Measurements from ENCODE around the gene ATRNL1. TPM values are rescaled to one million over a fixed set of nuclear protein-coding genes. Genes with fewer than 3 reads are reported as not detected.
A peak's percentile ranks its signal among the peaks of the same experiment; 100 is the strongest.
"Not testable (repeated sequence)": the region's sequence is repeated elsewhere in the genome, so short reads cannot be mapped to it uniquely, and the experiment has no call there.

The ATRNL1 gene
- total RNA-seq, 1 donor from 2014 or later: 0.17 TPM

- DNase-seq: no peak
Observed at GRCh38 chr10:115214829-115215228, 121.7 kb downstream of the ATRNL1 start.

DNA sequence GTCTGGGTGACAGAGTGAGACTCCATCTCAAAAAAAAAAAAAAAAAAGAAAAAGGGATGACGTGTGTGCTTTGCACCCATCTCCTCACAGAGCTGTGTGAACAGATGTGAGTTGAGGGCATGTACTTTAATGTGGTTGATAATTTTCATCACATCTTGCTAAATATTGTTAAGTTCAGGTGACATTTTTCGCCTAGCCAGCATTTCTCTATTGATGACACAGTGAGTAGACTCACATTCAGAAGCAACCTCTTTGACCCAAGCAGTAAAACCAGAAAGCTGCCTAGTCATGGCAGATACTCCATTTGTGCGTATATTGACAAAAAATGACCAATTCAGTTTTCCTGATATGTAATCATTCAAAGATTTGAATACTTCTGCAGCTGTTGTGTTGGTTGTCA lies 126.0 kb downstream of the ATRNL1 start:
- DNase-seq: no peak

DNA sequence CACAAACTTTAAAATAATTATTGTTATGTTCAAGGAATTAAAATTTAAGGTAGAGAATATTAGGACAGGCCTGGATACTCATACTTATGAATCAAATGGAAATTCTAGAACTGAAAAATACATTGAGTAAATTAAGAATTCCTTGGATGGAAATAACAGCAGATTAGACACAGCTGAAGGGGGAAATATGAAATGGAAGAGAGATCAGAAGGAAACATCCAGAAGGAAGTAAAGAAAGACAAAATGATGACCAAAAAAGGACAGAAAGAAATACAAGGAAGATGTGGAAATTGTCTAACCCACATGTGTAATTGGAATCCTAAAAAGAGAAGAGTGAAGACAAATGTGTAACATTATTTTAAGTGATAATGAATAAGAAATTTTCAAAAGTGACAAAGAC lies 128.9 kb downstream of the ATRNL1 start:
- no peak for DNase-seq

DNA sequence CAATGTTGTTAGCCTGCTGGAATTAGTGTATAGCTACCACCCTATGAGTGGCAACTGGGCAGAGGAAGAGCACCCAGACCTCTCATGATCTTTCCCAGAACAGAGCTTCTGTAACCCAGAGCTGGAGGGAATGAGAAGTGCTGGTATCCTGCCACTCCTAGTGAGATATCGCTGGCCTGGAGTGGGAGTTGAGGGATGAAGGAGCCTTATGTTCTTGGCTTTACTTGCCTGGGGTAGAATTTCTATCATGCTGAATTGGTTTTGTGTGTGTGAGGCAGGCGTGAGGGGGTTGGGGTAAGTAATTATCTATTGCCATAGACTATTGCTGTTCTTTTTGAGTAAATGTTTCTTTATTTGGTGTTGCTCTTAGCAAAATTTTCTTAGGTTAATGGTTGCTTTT lies 146.6 kb downstream of the ATRNL1 start:
- DNase-seq: no peak

GRCh38 chr10:115250784-115251183 lies 157.6 kb downstream of the ATRNL1 start:
- no peak for DNase-seq

DNA sequence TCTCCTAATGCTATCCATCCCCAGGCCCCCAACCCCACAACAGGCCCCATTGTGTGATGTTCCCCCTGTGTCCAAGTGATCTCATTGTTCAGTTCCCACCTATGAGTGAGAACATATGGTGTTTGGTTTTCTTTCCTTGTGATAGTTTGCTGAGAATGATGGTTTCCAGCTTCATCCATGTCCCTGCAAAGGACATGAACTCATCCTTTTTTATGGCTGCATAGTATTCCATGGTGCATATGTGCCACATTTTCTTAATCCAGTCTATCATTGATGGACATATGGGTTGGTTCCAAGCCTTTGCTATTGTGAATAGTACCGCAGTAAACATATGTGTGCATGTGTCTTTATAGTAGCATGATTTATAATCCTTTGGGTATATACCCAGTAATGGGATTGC lies 160.6 kb downstream of the ATRNL1 start:
- not testable (repeated sequence) for DNase-seq

DNA sequence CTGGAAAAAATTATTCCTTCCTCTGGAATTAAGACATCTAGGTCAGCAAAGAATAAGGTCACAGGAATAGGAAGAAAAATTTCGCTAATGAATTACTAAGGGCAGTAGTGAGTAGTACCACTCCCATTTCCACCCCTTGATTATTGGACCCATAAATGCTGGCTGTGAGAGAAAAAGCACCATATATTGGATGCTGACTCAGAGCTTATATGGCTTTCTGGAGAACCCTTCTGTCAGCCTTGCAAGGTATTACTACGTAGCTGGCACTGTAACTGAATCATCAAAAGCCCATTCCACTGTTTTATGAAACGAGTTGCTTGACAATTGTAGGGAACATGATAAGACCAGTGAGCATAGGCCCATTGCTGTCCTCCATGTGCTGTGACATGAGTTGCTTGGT lies 179.3 kb downstream of the ATRNL1 start:
- DNase-seq: no peak

DNA sequence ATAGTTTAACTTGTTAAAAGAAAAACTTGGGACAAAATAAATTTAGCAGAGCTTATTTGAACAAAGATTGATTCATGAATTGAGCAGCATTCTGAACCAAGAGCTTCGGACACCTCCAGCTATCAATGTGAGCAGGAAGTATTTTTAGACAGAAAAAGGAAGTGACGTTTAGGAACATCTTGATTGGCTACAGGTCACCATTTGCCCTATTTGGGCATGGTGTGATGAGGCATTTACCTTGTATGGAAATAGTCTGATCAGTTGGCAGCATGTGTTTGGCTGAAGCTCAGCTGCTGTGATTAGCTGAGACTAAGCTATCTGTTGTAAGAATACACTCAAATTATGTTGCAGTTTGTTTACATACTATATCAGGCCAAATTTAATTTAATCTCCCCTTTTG lies 185.1 kb downstream of the ATRNL1 start:
- no peak for DNase-seq

DNA sequence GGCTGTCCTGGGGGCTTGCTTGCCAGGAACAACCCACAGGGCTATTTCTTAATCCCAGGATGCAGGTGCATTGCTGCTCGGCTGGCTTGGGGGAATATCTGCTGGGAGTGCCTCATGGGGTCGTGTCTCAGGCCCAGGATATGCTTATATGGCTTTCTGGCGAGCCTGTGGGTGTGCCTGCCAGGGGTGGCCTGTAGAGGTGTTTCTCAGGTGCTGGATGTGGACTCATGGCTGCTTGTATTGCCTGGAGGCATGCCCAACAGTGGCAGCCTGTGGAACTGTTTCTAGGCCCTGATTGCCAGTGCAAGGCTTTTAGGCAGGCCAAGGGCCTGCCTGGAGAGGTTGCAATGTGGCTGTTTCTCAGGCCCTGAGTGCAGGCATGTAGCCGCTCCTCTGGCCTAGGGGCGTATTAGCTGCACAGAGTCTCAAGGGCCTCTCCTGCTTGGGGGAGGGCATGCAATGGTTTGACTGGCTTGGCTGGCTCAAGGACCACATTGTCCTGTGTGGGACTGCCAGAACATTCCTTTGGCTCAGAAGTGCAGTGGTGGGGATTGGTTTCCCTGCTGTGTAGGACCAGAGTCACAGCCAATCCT lies 202.1 kb downstream of the ATRNL1 start:
- DNase-seq: no peak

DNA sequence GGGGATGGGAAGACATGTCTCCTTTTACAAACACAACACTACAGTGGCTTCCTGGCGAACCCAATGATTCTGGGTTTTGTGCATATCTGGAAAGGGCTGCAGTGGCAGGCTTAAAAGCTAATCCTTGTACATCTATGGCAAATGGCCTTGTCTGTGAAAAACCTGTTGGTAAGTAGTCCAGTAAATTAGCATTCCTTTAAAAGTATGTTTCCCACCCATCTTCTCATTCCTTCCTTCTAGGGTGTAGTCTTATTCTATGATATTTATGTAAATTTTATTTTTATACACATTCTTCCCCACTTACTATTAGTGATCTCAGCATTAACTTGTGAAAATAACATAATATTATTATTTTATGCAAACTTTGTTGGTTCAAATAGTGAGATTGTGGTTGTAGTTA lies 206.9 kb downstream of the ATRNL1 start:
- no peak for DNase-seq

GRCh38 chr10:115319669-115320068 lies 226.5 kb downstream of the ATRNL1 start:
- not testable (repeated sequence) for DNase-seq

DNA sequence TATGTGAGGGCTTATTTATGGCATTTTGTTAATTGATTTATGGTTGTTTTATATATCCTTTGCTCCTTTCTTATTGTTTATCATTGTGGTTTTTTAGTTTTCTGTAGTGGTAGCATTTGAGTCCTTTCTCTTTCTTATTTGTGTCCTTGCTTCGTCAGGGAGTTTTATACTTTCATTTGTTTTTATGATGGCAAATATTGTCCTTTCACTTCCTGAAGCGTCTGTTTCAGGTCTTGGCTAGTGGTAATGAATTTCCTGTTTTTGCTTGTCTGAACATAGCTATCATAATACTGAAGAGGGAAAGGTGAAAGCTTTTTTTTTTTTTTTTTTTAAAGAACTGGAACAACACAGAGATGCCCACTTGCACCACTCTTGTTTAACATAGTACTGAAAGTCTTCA lies 228.2 kb downstream of the ATRNL1 start:
- DNase-seq: no peak

GRCh38 chr10:115328331-115328730 lies 235.2 kb downstream of the ATRNL1 start:
- DNase-seq: no peak

GRCh38 chr10:115335366-115335765 lies 242.2 kb downstream of the ATRNL1 start:
- no peak for DNase-seq

DNA sequence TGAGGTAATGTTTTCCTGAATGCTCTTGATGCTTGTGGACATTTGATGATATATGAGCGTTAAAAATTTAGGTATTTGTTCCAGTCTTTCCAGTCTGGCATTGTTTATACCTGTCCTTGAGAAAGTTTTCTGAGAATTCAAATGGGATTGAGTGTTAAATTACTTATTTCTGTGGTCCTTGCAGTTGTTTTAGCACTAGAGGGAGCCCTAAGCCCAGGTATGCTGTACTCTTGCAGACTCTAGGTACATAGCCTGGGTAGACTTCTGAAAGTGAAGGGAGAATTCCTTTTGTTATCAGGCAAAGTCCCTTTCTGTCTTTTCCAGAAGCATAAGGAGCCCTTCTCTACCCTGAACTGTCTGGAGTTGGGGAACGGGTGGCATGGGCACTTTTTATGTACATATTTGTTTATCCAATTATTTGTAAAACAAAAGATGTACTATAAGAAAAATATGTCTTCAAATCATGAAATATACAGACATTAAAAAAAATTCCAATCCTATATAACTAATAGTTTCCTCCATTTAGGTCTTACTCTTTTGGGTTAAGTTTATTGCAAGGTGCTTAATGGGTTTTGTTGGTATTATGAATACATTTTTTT lies 262.1 kb downstream of the ATRNL1 start:
- DNase-seq: peak; percentile 76

DNA sequence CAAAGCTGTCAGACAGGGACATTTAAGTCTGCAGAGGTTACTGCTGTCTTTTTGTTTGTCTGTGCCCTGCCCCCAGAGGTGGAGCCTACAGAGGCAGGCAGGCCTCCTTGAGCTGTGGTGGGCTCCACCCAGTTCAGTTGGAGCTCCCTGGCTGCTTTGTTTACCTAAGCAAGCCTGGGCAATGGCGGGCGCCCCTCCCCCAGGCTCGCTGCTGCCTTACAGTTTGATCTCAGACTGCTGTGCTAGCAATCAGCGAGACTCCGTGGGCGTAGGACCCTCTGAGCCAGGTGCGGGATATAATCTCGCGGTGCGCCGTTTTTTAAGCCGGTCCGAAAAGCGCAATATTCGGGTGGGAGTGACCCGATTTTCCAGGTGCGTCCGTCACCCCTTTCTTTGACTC lies 274.8 kb downstream of the ATRNL1 start:
- not testable (repeated sequence) for DNase-seq

DNA sequence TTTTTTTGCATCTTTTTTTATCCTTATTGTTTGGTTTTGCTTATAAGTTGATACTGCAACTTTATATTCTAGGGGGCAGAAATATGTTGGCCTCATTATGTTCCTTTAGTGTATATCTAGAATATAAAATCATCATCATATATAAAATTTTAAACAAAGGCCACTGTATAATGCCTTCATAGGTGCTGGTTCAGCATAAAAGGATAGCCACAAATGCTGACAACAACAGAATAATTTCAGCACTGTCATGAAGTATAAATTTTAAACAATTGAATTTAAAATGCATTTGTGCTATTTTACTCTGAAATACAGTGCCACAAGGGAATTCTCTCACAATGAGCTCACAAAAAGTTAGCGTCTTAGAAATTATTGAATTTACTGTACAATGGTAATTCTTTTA lies 285.9 kb downstream of the ATRNL1 start:
- no peak for DNase-seq

GRCh38 chr10:115384665-115385064 lies 291.5 kb downstream of the ATRNL1 start:
- no peak for DNase-seq

- DNase-seq: no peak
Observed at GRCh38 chr10:115390607-115391006, 297.4 kb downstream of the ATRNL1 start.

DNA sequence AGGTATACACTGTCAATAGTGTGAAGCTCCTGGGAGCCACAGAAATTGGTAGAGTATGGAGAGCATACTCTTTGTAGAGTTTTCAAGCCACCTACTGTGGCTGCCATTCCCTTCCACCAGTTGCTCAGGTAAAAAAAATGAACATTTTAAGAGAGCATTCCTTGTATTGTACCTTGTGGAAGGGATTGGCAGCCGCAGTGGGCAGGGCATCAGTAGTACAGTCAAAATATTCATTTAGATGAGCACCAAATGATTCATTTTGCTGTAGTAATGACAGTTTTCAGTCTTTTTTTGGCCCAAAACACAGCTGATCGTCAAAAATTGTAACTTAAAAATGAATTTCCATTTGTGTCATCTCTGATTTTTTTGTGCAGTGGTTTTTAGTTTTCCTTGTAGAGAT lies 304.9 kb downstream of the ATRNL1 start:
- no peak for DNase-seq

DNA sequence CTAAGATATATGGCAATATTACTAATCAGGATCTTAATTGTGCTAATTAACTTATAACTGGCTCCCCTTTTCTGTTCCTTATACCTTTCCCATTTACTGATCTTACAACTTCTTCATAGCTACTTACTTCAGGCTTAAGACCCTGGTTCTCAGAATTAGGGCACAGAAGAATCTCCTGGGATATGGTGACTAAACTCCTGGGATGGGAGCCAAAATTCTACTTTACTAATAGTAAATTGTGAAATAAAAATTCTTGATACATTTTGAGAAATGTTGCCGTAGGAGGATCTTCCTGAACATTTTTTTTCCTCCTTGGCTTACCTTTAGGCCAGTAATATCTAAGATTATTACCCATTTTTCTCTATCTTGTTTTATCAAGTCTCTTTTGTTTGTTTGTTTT lies 309.5 kb downstream of the ATRNL1 start:
- peak; percentile 3 for DNase-seq

GRCh38 chr10:115405838-115406237 lies 312.7 kb downstream of the ATRNL1 start:
- not testable (repeated sequence) for DNase-seq

GRCh38 chr10:115409347-115409746 lies 316.2 kb downstream of the ATRNL1 start:
- no peak for DNase-seq

DNA sequence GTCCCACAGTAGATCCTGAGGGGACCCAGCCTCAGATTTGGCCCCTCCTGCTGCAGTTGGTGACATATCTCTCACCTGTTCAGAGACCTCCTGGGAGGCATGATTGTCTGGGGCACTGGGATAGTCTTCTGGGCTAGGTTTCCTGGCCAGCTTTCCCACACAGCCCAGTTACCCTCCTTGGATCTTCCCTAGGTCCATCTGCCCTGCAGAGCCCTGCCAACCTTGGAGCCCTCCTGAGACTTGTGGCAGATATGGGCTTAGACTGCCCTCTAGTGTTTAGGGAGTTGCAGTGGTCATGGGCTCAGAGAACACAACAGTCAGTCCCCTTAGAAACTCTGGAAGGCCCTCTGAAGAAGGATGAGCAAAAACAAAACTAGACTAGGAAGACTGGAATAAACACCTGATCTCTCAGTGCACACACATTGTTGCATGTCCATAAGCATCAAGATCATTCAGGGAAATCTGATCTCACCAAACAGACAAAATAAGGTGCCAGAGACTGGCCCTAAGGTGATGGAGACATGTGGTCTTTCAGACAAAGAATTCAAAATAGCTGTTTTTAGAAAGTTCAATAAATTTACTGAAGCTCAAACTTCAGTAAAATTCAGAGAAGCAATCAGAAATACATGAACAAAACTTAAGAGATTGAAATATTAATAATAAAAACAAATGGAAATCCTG lies 324.6 kb downstream of the ATRNL1 start:
- peak; percentile 69 for DNase-seq
